Measurements from ENCODE around the gene ACADVL.
A peak's percentile ranks its signal among the peaks of the same experiment; 100 is the strongest.
"Not testable (repeated sequence)": the region's sequence is repeated elsewhere in the genome, so short reads cannot be mapped to it uniquely, and the experiment has no call there.

Gene ACADVL

GRCh38 chr17:7179317-7180254 is 40.2 kb upstream of the ACADVL start, which contains the start of gene ASGR1:
Gene ASGR1 (minus strand): TSS chr17:7179370. CDS start chr17:7178563, 807 bp downstream.
- no peak within 1 kb of the TSS for H3K27ac ChIP-seq (ENCODE audit: low read depth, low read length)

GRCh38 chr17:7182101-7182500 is 37.6 kb upstream of the ACADVL start:
- not testable (repeated sequence) for H3K23ac ChIP-seq (ENCODE audit: low read length); H2BK120ac ChIP-seq (ENCODE audit: low read depth, low read length); H3K4me2 ChIP-seq (ENCODE audit: low read length); H3K79me1 ChIP-seq (ENCODE audit: low read length); H3K9ac ChIP-seq (ENCODE audit: low read length); H3K27me3 ChIP-seq (ENCODE audit: insufficient read depth, low read length, poor library complexity); H3K18ac ChIP-seq (ENCODE audit: low read length); H2AK5ac ChIP-seq (ENCODE audit: low read length); H4K5ac ChIP-seq (ENCODE audit: low read length); H2BK15ac ChIP-seq (replicated peaks; ENCODE audit: low read depth); H3K4me3 ChIP-seq (ENCODE audit: low read length); H4K8ac ChIP-seq (ENCODE audit: low read depth, low read length); H3K79me2 ChIP-seq (ENCODE audit: control insufficient read depth, insufficient read depth, low read length); H2BK5ac ChIP-seq (ENCODE audit: low read length); H3K27ac ChIP-seq (ENCODE audit: low read depth, low read length); H3K56ac ChIP-seq (ENCODE audit: low read length); H3K4ac ChIP-seq (ENCODE audit: low read depth, low read length); H3K36me3 ChIP-seq (ENCODE audit: control insufficient read depth, insufficient read depth, low read length); H3K4me1 ChIP-seq (ENCODE audit: control insufficient read depth, low read depth, low read length); DNase-seq
- WGBS (ENCODE audit: extremely low coverage, insufficient coverage, low lambda C conversion rate), result no CpG with 5 or more reads among the region's 2 CpGs

More at GRCh38 chr17:7179317-7180254, 40.2 kb upstream of the ACADVL start, which contains the start of gene ASGR1:
- Histone ChIP-seq H3K79me1 (ENCODE audit: low read length) (no peaks in the 10 kb centered on the region), H4K8ac (ENCODE audit: low read depth, low read length) (no peak within 1 kb of the TSS), H3K27me3 (ENCODE audit: insufficient read depth, low read length, poor library complexity) (no peaks in the 10 kb centered on the region), H3K4me2 (ENCODE audit: low read length) (peak within 1 kb of the TSS; percentile 72), H3K4me3 (ENCODE audit: low read length) (no peak within 1 kb of the TSS), H3K79me2 (ENCODE audit: control insufficient read depth, insufficient read depth, low read length) (no peaks in the 10 kb centered on the region), H4K5ac (ENCODE audit: low read length) (no peak within 1 kb of the TSS), H3K18ac (ENCODE audit: low read length) (no peak within 1 kb of the TSS), H2BK15ac (replicated peaks; ENCODE audit: low read depth) (no peak within 1 kb of the TSS), H2BK120ac (ENCODE audit: low read depth, low read length) (no peak within 1 kb of the TSS), H3K56ac (ENCODE audit: low read length) (peak within 1 kb of the TSS; percentile 11), H3K36me3 (ENCODE audit: control insufficient read depth, insufficient read depth, low read length) (no peaks in the 10 kb centered on the region), H3K23ac (ENCODE audit: low read length) (no peak within 1 kb of the TSS), H2AK5ac (ENCODE audit: low read length) (no peak within 1 kb of the TSS), H3K4me1 (ENCODE audit: control insufficient read depth, low read depth, low read length) (no peaks in the 10 kb centered on the region), H3K4ac (ENCODE audit: low read depth, low read length) (no peak within 1 kb of the TSS), H2BK5ac (ENCODE audit: low read length) (no peak within 1 kb of the TSS), H3K9ac (ENCODE audit: low read length) (peak within 1 kb of the TSS; percentile 2)
- DNase-seq, result no peak
- no CpG with 5 or more reads among the region's 20 CpGs for WGBS (ENCODE audit: extremely low coverage, insufficient coverage, low lambda C conversion rate)

GRCh38 chr17:7183433-7184090 is 36.2 kb upstream of the ACADVL start:
- Histone ChIP-seq H3K9ac (ENCODE audit: low read length) (no peak overlapping the region), H2BK120ac (ENCODE audit: low read depth, low read length) (no peak overlapping the region), H3K23ac (ENCODE audit: low read length) (no peak overlapping the region), H2BK15ac (replicated peaks; ENCODE audit: low read depth) (no peak overlapping the region), H2BK5ac (ENCODE audit: low read length) (no peak overlapping the region), H3K4ac (ENCODE audit: low read depth, low read length) (no peak overlapping the region), H4K5ac (ENCODE audit: low read length) (no peak overlapping the region), H3K4me2 (ENCODE audit: low read length) (no peak overlapping the region), H3K36me3 (ENCODE audit: control insufficient read depth, insufficient read depth, low read length) (no peaks in the 10 kb centered on the region), H3K56ac (ENCODE audit: low read length) (no peak overlapping the region), H3K4me1 (ENCODE audit: control insufficient read depth, low read depth, low read length) (no peaks in the 10 kb centered on the region), H3K27me3 (ENCODE audit: insufficient read depth, low read length, poor library complexity) (no peaks in the 10 kb centered on the region), H3K79me1 (ENCODE audit: low read length) (no peaks in the 10 kb centered on the region), H3K79me2 (ENCODE audit: control insufficient read depth, insufficient read depth, low read length) (no peaks in the 10 kb centered on the region), H3K4me3 (ENCODE audit: low read length) (no peak overlapping the region), H3K18ac (ENCODE audit: low read length) (no peak overlapping the region), H4K8ac (ENCODE audit: low read depth, low read length) (no peak overlapping the region), H2AK5ac (ENCODE audit: low read length) (no peak overlapping the region), H3K27ac (ENCODE audit: low read depth, low read length) (no peak overlapping the region)
- no peak for DNase-seq
- WGBS (ENCODE audit: extremely low coverage, insufficient coverage, low lambda C conversion rate), result no CpG with 5 or more reads among the region's 7 CpGs

- Histone ChIP-seq H3K23ac (ENCODE audit: low read length) (no peak overlapping the region), H2AK5ac (ENCODE audit: low read length) (no peak overlapping the region), H2BK15ac (replicated peaks; ENCODE audit: low read depth) (no peak overlapping the region), H4K8ac (ENCODE audit: low read depth, low read length) (no peak overlapping the region), H3K27ac (ENCODE audit: low read depth, low read length) (no peak overlapping the region), H3K4me1 (ENCODE audit: control insufficient read depth, low read depth, low read length) (no peaks in the 10 kb centered on the region), H3K9ac (ENCODE audit: low read length) (no peak overlapping the region), H3K79me1 (ENCODE audit: low read length) (no peaks in the 10 kb centered on the region), H2BK120ac (ENCODE audit: low read depth, low read length) (no peak overlapping the region), H3K79me2 (ENCODE audit: control insufficient read depth, insufficient read depth, low read length) (no peaks in the 10 kb centered on the region), H3K18ac (ENCODE audit: low read length) (no peak overlapping the region), H3K4ac (ENCODE audit: low read depth, low read length) (no peak overlapping the region), H3K4me3 (ENCODE audit: low read length) (no peak overlapping the region), H3K56ac (ENCODE audit: low read length) (no peak overlapping the region), H2BK5ac (ENCODE audit: low read length) (no peak overlapping the region), H4K5ac (ENCODE audit: low read length) (no peak overlapping the region), H3K4me2 (ENCODE audit: low read length) (no peak overlapping the region), H3K27me3 (ENCODE audit: insufficient read depth, low read length, poor library complexity) (no peaks in the 10 kb centered on the region), H3K36me3 (ENCODE audit: control insufficient read depth, insufficient read depth, low read length) (no peaks in the 10 kb centered on the region)
- no CpG with 5 or more reads among the region's 14 CpGs for WGBS (ENCODE audit: extremely low coverage, insufficient coverage, low lambda C conversion rate)
- DNase-seq, result no peak
These were observed 35.6 kb upstream of the ACADVL start for GRCh38 chr17:7184091-7184488.

GRCh38 chr17:7184647-7185046 is 35.1 kb upstream of the ACADVL start:
- Histone ChIP-seq H2AK5ac (ENCODE audit: low read length) (no peak overlapping the region), H3K4me3 (ENCODE audit: low read length) (no peak overlapping the region)

More at GRCh38 chr17:7184647-7185046, 35.1 kb upstream of the ACADVL start:
- no CpG with 5 or more reads among the region's 6 CpGs for WGBS (ENCODE audit: extremely low coverage, insufficient coverage, low lambda C conversion rate)
- Histone ChIP-seq H3K36me3 (ENCODE audit: control insufficient read depth, insufficient read depth, low read length) (no peaks in the 10 kb centered on the region), H3K4ac (ENCODE audit: low read depth, low read length) (no peak overlapping the region), H3K79me2 (ENCODE audit: control insufficient read depth, insufficient read depth, low read length) (no peaks in the 10 kb centered on the region), H3K23ac (ENCODE audit: low read length) (no peak overlapping the region), H3K27ac (ENCODE audit: low read depth, low read length) (no peak overlapping the region), H4K5ac (ENCODE audit: low read length) (no peak overlapping the region), H3K79me1 (ENCODE audit: low read length) (no peaks in the 10 kb centered on the region), H4K8ac (ENCODE audit: low read depth, low read length) (no peak overlapping the region), H2BK5ac (ENCODE audit: low read length) (no peak overlapping the region), H3K4me1 (ENCODE audit: control insufficient read depth, low read depth, low read length) (no peaks in the 10 kb centered on the region), H3K9ac (ENCODE audit: low read length) (no peak overlapping the region), H3K56ac (ENCODE audit: low read length) (no peak overlapping the region), H3K4me2 (ENCODE audit: low read length) (no peak overlapping the region), H3K18ac (ENCODE audit: low read length) (no peak overlapping the region), H2BK15ac (replicated peaks; ENCODE audit: low read depth) (no peak overlapping the region), H3K27me3 (ENCODE audit: insufficient read depth, low read length, poor library complexity) (no peaks in the 10 kb centered on the region), H2BK120ac (ENCODE audit: low read depth, low read length) (no peak overlapping the region)
- no peak for DNase-seq
